ENCODE measurements around the gene TRIM33.

DNA sequence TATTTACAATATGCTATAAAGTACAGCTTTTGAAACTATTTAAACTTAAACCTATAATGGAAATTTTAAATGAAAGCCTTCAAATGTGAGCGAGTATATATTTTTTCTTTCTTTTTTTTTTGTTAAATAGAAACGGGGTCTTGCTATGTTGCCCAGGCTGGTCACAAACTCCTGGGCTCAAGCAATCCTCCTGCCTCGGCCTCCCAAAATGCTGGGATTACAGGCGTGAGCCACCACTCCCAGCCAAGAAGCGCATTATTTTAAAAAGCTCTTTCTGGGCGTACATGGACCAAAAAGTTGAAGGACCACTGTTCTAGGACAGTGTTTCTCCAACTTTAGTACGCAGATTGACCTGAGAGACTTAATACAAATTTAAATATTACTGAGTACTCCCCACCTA is 87.5 kb downstream of the TRIM33 start:
- TF ChIP-seq, protein P1, sequence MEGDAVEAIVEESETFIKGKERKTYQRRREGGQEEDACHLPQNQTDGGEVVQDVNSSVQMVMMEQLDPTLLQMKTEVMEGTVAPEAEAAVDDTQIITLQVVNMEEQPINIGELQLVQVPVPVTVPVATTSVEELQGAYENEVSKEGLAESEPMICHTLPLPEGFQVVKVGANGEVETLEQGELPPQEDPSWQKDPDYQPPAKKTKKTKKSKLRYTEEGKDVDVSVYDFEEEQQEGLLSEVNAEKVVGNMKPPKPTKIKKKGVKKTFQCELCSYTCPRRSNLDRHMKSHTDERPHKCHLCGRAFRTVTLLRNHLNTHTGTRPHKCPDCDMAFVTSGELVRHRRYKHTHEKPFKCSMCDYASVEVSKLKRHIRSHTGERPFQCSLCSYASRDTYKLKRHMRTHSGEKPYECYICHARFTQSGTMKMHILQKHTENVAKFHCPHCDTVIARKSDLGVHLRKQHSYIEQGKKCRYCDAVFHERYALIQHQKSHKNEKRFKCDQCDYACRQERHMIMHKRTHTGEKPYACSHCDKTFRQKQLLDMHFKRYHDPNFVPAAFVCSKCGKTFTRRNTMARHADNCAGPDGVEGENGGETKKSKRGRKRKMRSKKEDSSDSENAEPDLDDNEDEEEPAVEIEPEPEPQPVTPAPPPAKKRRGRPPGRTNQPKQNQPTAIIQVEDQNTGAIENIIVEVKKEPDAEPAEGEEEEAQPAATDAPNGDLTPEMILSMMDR (conservative IDR thresholded peaks at IDR 0.05): no peak
- TF ChIP-seq ZFX (IDR thresholded peaks at IDR 0.05): no peak
